A673 (cell line): ENCODE results near the gene YPEL3.

ENCODE experiments used
- EZH2 ChIP-seq: fragments of 200-600 bp; sonication (generic); IDR thresholded peaks from 2 replicates; pipeline ENCODE4 v1.6.1; 2017; ENCODE audit warnings: borderline replicate concordance, low read depth, mild to moderate bottlenecking, mixed read lengths, antibody characterized with exemption, low read length; ENCODE audit not compliant: poor library complexity, severe bottlenecking
- TF ChIP-seq, protein P1 (sequence below): fragments of 300-800, 200-600 bp; sonication (generic); conservative IDR thresholded peaks from 2 replicates; pipeline ENCODE4 v1.5.1; 2017; ENCODE audit warnings: low read depth, mild to moderate bottlenecking, antibody characterized with exemption, low read length, moderate library complexity, mixed read lengths

DNA sequence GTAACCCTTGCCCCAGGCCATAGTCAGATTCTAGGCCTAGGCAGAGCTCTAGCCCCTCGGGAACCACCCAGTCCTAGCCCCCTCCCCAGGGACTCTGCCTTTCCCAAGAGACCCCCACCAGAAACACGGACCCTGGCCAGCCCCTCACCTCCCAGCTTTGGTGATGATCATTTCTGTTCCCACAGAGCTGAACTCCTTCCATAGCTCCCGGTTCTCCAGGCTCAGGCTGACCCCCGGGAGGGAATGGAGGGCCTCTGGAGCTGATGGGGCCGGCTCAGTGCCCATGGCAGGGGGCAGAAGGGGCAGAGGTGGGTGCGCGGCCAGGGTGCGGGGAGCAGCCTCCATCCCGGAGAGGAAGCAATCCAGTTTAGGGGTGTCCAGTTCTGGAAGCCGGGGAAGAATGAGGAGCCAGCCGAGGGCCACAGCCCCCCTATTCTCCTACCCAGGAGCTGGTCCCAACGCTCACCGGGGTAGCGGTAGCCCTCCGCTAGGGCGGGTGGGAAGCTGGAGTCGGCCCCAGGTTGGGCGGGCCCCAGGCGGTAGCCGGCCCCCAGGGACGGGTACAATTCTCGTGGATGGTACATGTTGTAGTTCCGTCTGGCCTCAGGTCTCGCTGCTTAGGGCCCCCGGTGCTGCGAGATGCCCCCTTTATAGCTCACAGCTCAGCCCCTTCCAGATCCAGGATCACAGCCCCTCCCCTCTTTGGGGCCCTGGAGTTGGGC is 5.2 kb downstream of the YPEL3 start:
- TF ChIP-seq, protein P1, sequence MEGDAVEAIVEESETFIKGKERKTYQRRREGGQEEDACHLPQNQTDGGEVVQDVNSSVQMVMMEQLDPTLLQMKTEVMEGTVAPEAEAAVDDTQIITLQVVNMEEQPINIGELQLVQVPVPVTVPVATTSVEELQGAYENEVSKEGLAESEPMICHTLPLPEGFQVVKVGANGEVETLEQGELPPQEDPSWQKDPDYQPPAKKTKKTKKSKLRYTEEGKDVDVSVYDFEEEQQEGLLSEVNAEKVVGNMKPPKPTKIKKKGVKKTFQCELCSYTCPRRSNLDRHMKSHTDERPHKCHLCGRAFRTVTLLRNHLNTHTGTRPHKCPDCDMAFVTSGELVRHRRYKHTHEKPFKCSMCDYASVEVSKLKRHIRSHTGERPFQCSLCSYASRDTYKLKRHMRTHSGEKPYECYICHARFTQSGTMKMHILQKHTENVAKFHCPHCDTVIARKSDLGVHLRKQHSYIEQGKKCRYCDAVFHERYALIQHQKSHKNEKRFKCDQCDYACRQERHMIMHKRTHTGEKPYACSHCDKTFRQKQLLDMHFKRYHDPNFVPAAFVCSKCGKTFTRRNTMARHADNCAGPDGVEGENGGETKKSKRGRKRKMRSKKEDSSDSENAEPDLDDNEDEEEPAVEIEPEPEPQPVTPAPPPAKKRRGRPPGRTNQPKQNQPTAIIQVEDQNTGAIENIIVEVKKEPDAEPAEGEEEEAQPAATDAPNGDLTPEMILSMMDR, result no peak
- no peak for TF ChIP-seq EZH2
